ENCODE data around the gene SLC4A4.
"Not testable (repeated sequence)": the region's sequence is repeated elsewhere in the genome, so short reads cannot be mapped to it uniquely, and the experiment has no call there.

Gene SLC4A4

GRCh38 chr4:71360844-71361243 is 22.0 kb downstream of the SLC4A4 start:
- DNase-seq (ENCODE audit: low spot score), result no peak

GRCh38 chr4:71361476-71361875 is 22.7 kb downstream of the SLC4A4 start:
- no peak for DNase-seq (ENCODE audit: low spot score)

- DNase-seq (ENCODE audit: low spot score), result no peak
Observed at GRCh38 chr4:71366766-71367165, 27.9 kb downstream of the SLC4A4 start.

- no peak for DNase-seq (ENCODE audit: low spot score)
Observed at GRCh38 chr4:71367546-71367945, 28.7 kb downstream of the SLC4A4 start.

GRCh38 chr4:71368906-71369305 is 30.1 kb downstream of the SLC4A4 start:
- DNase-seq (ENCODE audit: low spot score), result no peak

GRCh38 chr4:71369536-71369935 is 30.7 kb downstream of the SLC4A4 start:
- DNase-seq (ENCODE audit: low spot score), result no peak

- no peak for DNase-seq (ENCODE audit: low spot score)
Observed at GRCh38 chr4:71375494-71375893, 36.7 kb downstream of the SLC4A4 start.

- DNase-seq (ENCODE audit: low spot score), result peak; percentile 9
Observed at GRCh38 chr4:71377561-71377960, 38.7 kb downstream of the SLC4A4 start.

- DNase-seq (ENCODE audit: low spot score), result no peak
Observed at GRCh38 chr4:71379126-71379525, 40.3 kb downstream of the SLC4A4 start.

GRCh38 chr4:71380788-71381187 is 42.0 kb downstream of the SLC4A4 start:
- DNase-seq (ENCODE audit: low spot score), result no peak

- no peak for DNase-seq (ENCODE audit: low spot score)
Observed at GRCh38 chr4:71382125-71382899, 43.5 kb downstream of the SLC4A4 start.

GRCh38 chr4:71382900-71383560 is 44.2 kb downstream of the SLC4A4 start:
- no peak for DNase-seq (ENCODE audit: low spot score)

GRCh38 chr4:71383984-71384383 is 45.2 kb downstream of the SLC4A4 start:
- DNase-seq (ENCODE audit: low spot score), result no peak

- no peak for DNase-seq (ENCODE audit: low spot score)
Observed at GRCh38 chr4:71389149-71389827, 50.5 kb downstream of the SLC4A4 start.

GRCh38 chr4:71392109-71392508 is 53.3 kb downstream of the SLC4A4 start:
- DNase-seq (ENCODE audit: low spot score), result no peak

GRCh38 chr4:71396382-71396781 is 57.6 kb downstream of the SLC4A4 start:
- no peak for DNase-seq (ENCODE audit: low spot score)

GRCh38 chr4:71400810-71401209 is 62.0 kb downstream of the SLC4A4 start:
- DNase-seq (ENCODE audit: low spot score), result no peak

GRCh38 chr4:71402616-71403015 is 63.8 kb downstream of the SLC4A4 start:
- no peak for DNase-seq (ENCODE audit: low spot score)

- DNase-seq (ENCODE audit: low spot score), result no peak
Observed at GRCh38 chr4:71404049-71404448, 65.2 kb downstream of the SLC4A4 start.

- DNase-seq (ENCODE audit: low spot score), result no peak
Observed at GRCh38 chr4:71405791-71406190, 67.0 kb downstream of the SLC4A4 start.

- DNase-seq (ENCODE audit: low spot score), result no peak
Observed at GRCh38 chr4:71406459-71406963, 67.7 kb downstream of the SLC4A4 start.

GRCh38 chr4:71408961-71409360 is 70.1 kb downstream of the SLC4A4 start:
- DNase-seq (ENCODE audit: low spot score), result not testable (repeated sequence)

- DNase-seq (ENCODE audit: low spot score), result no peak
Observed at GRCh38 chr4:71411981-71412380, 73.2 kb downstream of the SLC4A4 start.
